ENCODE results near the gene ZPR1.

The ZPR1 gene

GRCh38 chr11:116814502-116814901 is 26.7 kb upstream of the ZPR1 start:
- Histone ChIP-seq H3K4me2 (ENCODE audit: low read depth, low read length, poor library complexity, severe bottlenecking) (no peak overlapping the region), H2AFZ (ENCODE audit: low read length) (no peak overlapping the region), H3K36me3 (ENCODE audit: insufficient read depth, low read length) (no peaks in the 10 kb centered on the region), H4K20me1 (ENCODE audit: insufficient read depth, low read length, poor library complexity, severe bottlenecking) (no peaks in the 10 kb centered on the region), H3K4me3 (ENCODE audit: low read length, poor library complexity, severe bottlenecking) (no peak overlapping the region), H3K9me3 (ENCODE audit: insufficient read depth, low read depth, low read length) (no peaks in the 10 kb centered on the region), H3K9ac (ENCODE audit: low read depth, low read length, poor library complexity, severe bottlenecking) (no peak overlapping the region), H3K27me3 (ENCODE audit: insufficient read depth, low read length, poor library complexity, severe bottlenecking) (no peaks in the 10 kb centered on the region), H3F3A (ENCODE audit: low read depth) (no peaks in the 10 kb centered on the region; the same call in 1 of the 2 replicates), H3K4me1 (ENCODE audit: insufficient read depth, low read length, poor library complexity, severe bottlenecking) (no peaks in the 10 kb centered on the region), H3K9me2 (replicated peaks; ENCODE audit: low read depth, low read length) (no peaks in the 10 kb centered on the region), H3K79me2 (ENCODE audit: insufficient read depth, low read length) (no peaks in the 10 kb centered on the region)
- TF ChIP-seq CTCF (conservative IDR thresholded peaks at IDR 0.05; ENCODE audit: low read length) (no peak), EZH2phosphoT487 (IDR thresholded peaks at IDR 0.05; ENCODE audit: borderline replicate concordance) (no peak)

GRCh38 chr11:116813781-116814471 is 26.1 kb upstream of the ZPR1 start:
- TF ChIP-seq EZH2phosphoT487 (IDR thresholded peaks at IDR 0.05; ENCODE audit: borderline replicate concordance) = no peak
- TF ChIP-seq CTCF (conservative IDR thresholded peaks at IDR 0.05; ENCODE audit: low read length) = no peak
- no peak overlapping the region for H2AFZ ChIP-seq (ENCODE audit: low read length)
- no peaks in the 10 kb centered on the region; the same call in 1 of the 2 replicates for H3F3A ChIP-seq (ENCODE audit: low read depth)
- no peaks in the 10 kb centered on the region for H3K36me3 ChIP-seq (ENCODE audit: insufficient read depth, low read length)
- H3K27me3 ChIP-seq (ENCODE audit: insufficient read depth, low read length, poor library complexity, severe bottlenecking) = no peaks in the 10 kb centered on the region
- H3K9ac ChIP-seq (ENCODE audit: low read depth, low read length, poor library complexity, severe bottlenecking) = no peak overlapping the region
- H3K4me1 ChIP-seq (ENCODE audit: insufficient read depth, low read length, poor library complexity, severe bottlenecking) = no peaks in the 10 kb centered on the region
- no peak overlapping the region for H3K4me2 ChIP-seq (ENCODE audit: low read depth, low read length, poor library complexity, severe bottlenecking)
- H3K4me3 ChIP-seq (ENCODE audit: low read length, poor library complexity, severe bottlenecking) = no peak overlapping the region
- H3K9me3 ChIP-seq (ENCODE audit: insufficient read depth, low read depth, low read length) = no peaks in the 10 kb centered on the region
- no peaks in the 10 kb centered on the region for H4K20me1 ChIP-seq (ENCODE audit: insufficient read depth, low read length, poor library complexity, severe bottlenecking)
- H3K9me2 ChIP-seq (replicated peaks; ENCODE audit: low read depth, low read length) = no peaks in the 10 kb centered on the region
- no peaks in the 10 kb centered on the region for H3K79me2 ChIP-seq (ENCODE audit: insufficient read depth, low read length)

GRCh38 chr11:116813170-116813569 is 25.3 kb upstream of the ZPR1 start:
- no peaks in the 10 kb centered on the region for H3K9me3 ChIP-seq (ENCODE audit: insufficient read depth, low read depth, low read length)
- TF ChIP-seq CTCF (conservative IDR thresholded peaks at IDR 0.05; ENCODE audit: low read length) (no peak), EZH2phosphoT487 (IDR thresholded peaks at IDR 0.05; ENCODE audit: borderline replicate concordance) (no peak)

More at GRCh38 chr11:116813170-116813569, 25.3 kb upstream of the ZPR1 start:
- Histone ChIP-seq H3K36me3 (ENCODE audit: insufficient read depth, low read length) (no peaks in the 10 kb centered on the region), H3K4me3 (ENCODE audit: low read length, poor library complexity, severe bottlenecking) (no peak overlapping the region), H4K20me1 (ENCODE audit: insufficient read depth, low read length, poor library complexity, severe bottlenecking) (no peaks in the 10 kb centered on the region), H2AFZ (ENCODE audit: low read length) (no peak overlapping the region), H3K79me2 (ENCODE audit: insufficient read depth, low read length) (no peaks in the 10 kb centered on the region), H3K9ac (ENCODE audit: low read depth, low read length, poor library complexity, severe bottlenecking) (no peak overlapping the region), H3F3A (ENCODE audit: low read depth) (no peaks in the 10 kb centered on the region; the same call in 1 of the 2 replicates), H3K4me2 (ENCODE audit: low read depth, low read length, poor library complexity, severe bottlenecking) (no peak overlapping the region), H3K27me3 (ENCODE audit: insufficient read depth, low read length, poor library complexity, severe bottlenecking) (no peaks in the 10 kb centered on the region), H3K4me1 (ENCODE audit: insufficient read depth, low read length, poor library complexity, severe bottlenecking) (no peaks in the 10 kb centered on the region), H3K9me2 (replicated peaks; ENCODE audit: low read depth, low read length) (no peaks in the 10 kb centered on the region)
